Psoas muscle (tissue), 8 donors: Measurements from ENCODE around the gene TENT4B. TPM values are rescaled to one million over a fixed set of nuclear protein-coding genes. Genes with fewer than 3 reads are reported as not detected.

Source experiments
- ATAC-seq, 4 donors: fragments of 200-7000 bp; cut with Tn5 transposase; one replicate each; pipeline ENCODE4 v1.9.1; 2020; ENCODE audit warnings: moderate library complexity in 3 of 4, mild to moderate bottlenecking in 2 of 4
- DNase-seq, 2 donors: peaks; one replicate each; pipeline ENCODE4 v3.0.0-alpha.2; 2020
- H3K27ac ChIP-seq: fragments of 200-600 bp; one replicate; pipeline ENCODE4 v1.8.0; 2022
- H3K27me3 ChIP-seq, 3 donors: fragments of 200-600 bp in 1 of 3; one replicate each; pipeline versions ENCODE4 v1.6.1 to v1.8.0; 2013 to 2022; ENCODE audit warnings: low read length in 2 of 3, mild to moderate bottlenecking in 2 of 3, moderate library complexity in 1 of 3; ENCODE audit not compliant: insufficient read depth in 3 of 3
- H3K36me3 ChIP-seq, 2 donors: fragments of 200-600 bp in 1 of 2; one replicate each; pipeline versions ENCODE4 v1.6.1 to v1.8.0; 2013 to 2022; ENCODE audit warnings: low read depth in 1 of 2, mild to moderate bottlenecking in 1 of 2, moderate library complexity in 1 of 2; ENCODE audit not compliant: insufficient read depth in 1 of 2
- H3K4me1 ChIP-seq: fragments of 200-600 bp; one replicate; pipeline ENCODE4 v1.8.0; 2022
- H3K4me3 ChIP-seq: fragments of 200-600 bp; one replicate; pipeline ENCODE4 v1.8.0; 2022; ENCODE audit warnings: mild to moderate bottlenecking
- H3K9me3 ChIP-seq: fragments of 200-600 bp; one replicate; pipeline ENCODE4 v1.8.0; 2022
- CTCF ChIP-seq: fragments of 200-600 bp; IDR thresholded peaks from one replicate; pipeline ENCODE4 v1.8.0; 2022; ENCODE audit warnings: antibody characterized with exemption
- WGBS, 3 donors: extraction: QIAGEN DNeasy Blood & Tissue Kit; methylation state at CpG; one replicate each; pipeline versions ENCODE4 v1.1.6 to v1.1.7; 2013; 5-methylcytosine and 5-hydroxymethylcytosine counted together
- intact Hi-C, 2 donors: fragments of 100-400 bp; cut with DNase I; formaldehyde crosslinking; loops; one replicate each; pipeline versions ENCODE4 v1.11.0 to v1.14.2; 2022
- polyA plus RNA-seq, 3 donors: library from polyadenylated mRNA; stranded (reverse); fragments of 200-250 nt; gene quantifications; one replicate each; pipeline ENCODE4 v1.2.3, GENCODE V29; 2013
- total RNA-seq, 4 donors: library from RNA; stranded (reverse); fragmentation: NEBNext Ultra II Directional in 2 of 4; extraction: Animal tissue kit (Norgen Biotek cat#: 25700) in 2 of 4; gene quantifications; one replicate each; pipeline versions ENCODE4 v1.2.1 to v1.2.4, GENCODE V29; 2021 to 2023
- donor health status: healthy with polysubstance abuse.
- donor health status: DM: no; HTN: no; CAD: no; lungs with moderate emphysema.
- donor health status: Bipolar disorder and iron deficiency.
- donor health status: healthy.
- donor health status: DM: yes; HTN: yes; CAD: no.
- donor health status: DM: no; HTN: no; CAD: no.
- donor health status: DM: no; HTN: no; CAD: no.
- donor health status: DM: yes; HTN: yes; CAD: no.

Gene TENT4B
- total and polyA plus RNA-seq, 7 donors, result 3.5 to 9.7 (median 7.1) TPM

GRCh38 chr16:50195756-50196155, 42.6 kb downstream of the TENT4B start:
- Histone ChIP-seq H3K27me3 (no peaks in the 10 kb centered on the region), H3K27ac (no peak overlapping the region), H3K36me3 (no peaks in the 10 kb centered on the region), H3K4me3 (no peak overlapping the region), H3K9me3 (no peaks in the 10 kb centered on the region), H3K4me1 (peaks cover 21% of the 10 kb centered on the region)
- DNase-seq (no peak), ATAC-seq (no peak)
- TF ChIP-seq CTCF, result no peak
- 92 to 100% (median 95%) methylated on average over 1 of the region's 1 CpG for WGBS, 3 donors
- intact Hi-C loops, result no loop called here

- no peak for TF ChIP-seq CTCF
- intact Hi-C loops, result no loop called here
- DNase-seq (no peak), ATAC-seq (no peak)
- H3K27ac ChIP-seq, result no peak overlapping the region
- H3K27me3 ChIP-seq, result no peaks in the 10 kb centered on the region
- no peak overlapping the region for H3K4me3 ChIP-seq
- H3K4me1 ChIP-seq, result peaks cover 33% of the 10 kb centered on the region
- no peaks in the 10 kb centered on the region for H3K36me3 ChIP-seq
- 88 to 90% (median 89%) methylated on average over 7 of the region's 7 CpGs for WGBS, 3 donors
- no peaks in the 10 kb centered on the region for H3K9me3 ChIP-seq
These were observed 44.5 kb downstream of the TENT4B start for GRCh38 chr16:50197582-50197981.

- Histone ChIP-seq H3K36me3 (no peaks in the 10 kb centered on the region), H3K27me3 (no peaks in the 10 kb centered on the region), H3K27ac (no peak overlapping the region), H3K9me3 (no peaks in the 10 kb centered on the region), H3K4me3 (no peak overlapping the region), H3K4me1 (peaks cover 44% of the 10 kb centered on the region)
- intact Hi-C loops, result no loop called here
- DNase-seq (no peak), ATAC-seq (no peak)
- 52 to 64% (median 55%) methylated on average over 4 of the region's 4 CpGs for WGBS, 3 donors
- TF ChIP-seq CTCF, result no peak
These were observed 45.8 kb downstream of the TENT4B start for GRCh38 chr16:50198802-50199403.

- Histone ChIP-seq H3K27ac (no peak overlapping the region), H3K4me1 (peaks cover 40% of the 10 kb centered on the region), H3K36me3 (no peaks in the 10 kb centered on the region), H3K4me3 (no peak overlapping the region), H3K9me3 (no peaks in the 10 kb centered on the region), H3K27me3 (no peaks in the 10 kb centered on the region)
- intact Hi-C loops, result no loop called here
- WGBS, 3 donors, result 69 to 78% (median 70%) methylated on average over 2 to 3 of the region's 3 CpGs
- ATAC-seq (no peak), DNase-seq (no peak)
- no peak for TF ChIP-seq CTCF
These were observed 48.7 kb downstream of the TENT4B start for GRCh38 chr16:50201787-50202186.
